NCI-H1092 treated with DMSO at 0.1 percent for 48 hours (cell line): ENCODE data around the gene C16orf90.
A peak's percentile ranks its signal among the peaks of the same experiment; 100 is the strongest.
"Not testable (repeated sequence)": the region's sequence is repeated elsewhere in the genome, so short reads cannot be mapped to it uniquely, and the experiment has no call there.

Experiments
- DNase-seq: peaks from one replicate; lab custom pipeline; 2025; lab: John Stamatoyannopoulos, UW

Gene C16orf90

DNA sequence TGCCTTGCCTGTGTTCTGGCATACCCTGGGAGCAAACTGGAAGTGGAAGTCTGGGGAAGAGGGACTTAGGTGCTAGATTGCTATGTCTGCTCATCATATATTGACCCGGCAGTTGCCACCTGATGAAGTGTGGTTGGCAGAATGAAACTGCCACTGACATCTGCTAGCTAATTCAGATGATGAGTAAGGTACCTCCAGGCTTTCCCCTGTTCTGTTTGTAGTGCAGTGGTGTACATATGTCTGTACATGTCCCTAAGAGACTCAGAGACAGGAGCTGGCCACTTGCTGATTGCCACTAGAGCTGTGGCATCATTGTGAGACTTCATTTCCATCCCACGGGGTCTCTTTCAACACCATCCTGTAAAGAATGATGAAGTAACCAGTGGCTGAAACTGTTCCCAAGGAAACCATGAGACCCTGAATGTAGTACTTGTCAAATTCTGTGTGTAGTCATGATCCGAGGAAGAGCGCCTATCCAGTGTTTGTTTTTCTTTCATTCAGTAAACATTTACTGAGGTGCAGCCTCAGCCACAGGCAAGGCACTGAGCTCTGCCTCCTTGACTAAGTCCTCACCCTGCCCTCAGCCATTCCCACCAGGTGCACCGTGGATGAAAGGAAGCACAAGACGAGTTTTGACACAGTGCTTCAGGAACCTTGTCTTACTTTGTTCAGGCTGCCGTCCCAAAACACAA is 18.7 kb upstream of the C16orf90 start:
- no peak for DNase-seq

GRCh38 chr16:3511286-3512180 is 16.2 kb upstream of the C16orf90 start:
- no peak for DNase-seq

DNA sequence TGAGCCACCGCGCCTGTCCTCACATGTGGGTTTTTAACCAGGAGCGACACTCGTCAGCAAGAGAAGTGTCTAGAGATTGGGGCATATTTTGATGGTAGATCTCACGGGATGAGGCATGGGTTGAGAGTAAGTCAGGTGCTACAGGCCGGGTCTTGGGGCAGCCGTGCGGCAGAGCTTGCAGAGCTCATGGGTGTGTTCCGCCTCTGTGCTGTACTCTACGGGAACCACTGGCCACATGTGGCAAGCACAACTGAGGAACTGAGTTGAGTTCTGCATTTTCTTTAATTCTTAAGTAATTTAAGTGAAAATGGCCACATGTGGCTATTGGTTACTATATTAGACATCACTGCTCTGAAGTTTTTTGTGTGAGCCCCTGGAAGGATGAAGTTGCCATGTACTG is 15.1 kb upstream of the C16orf90 start:
- no peak for DNase-seq

- DNase-seq: no peak
Measured at GRCh38 chr16:3509470-3509928, 14.2 kb upstream of the C16orf90 start.

DNA sequence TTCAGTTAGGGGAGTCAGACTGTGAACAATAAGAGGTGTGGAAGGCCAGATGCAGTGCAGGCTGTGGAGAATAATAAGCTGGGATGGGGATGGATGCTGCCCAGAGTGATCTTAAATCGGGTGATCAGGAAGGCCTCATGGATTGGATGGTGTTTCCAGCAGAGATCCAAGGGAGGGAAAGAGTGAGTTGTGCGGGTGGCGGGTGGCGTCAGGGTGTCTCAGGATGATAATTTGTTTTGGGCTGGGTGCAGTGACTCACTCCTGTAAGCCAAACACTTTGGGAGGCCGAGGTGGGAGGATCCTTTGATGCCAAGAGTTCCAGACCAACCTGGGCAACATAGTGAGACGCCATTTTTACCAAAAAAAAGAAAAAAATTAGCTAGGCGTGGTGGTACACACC is 13.4 kb upstream of the C16orf90 start:
- no peak for DNase-seq

- DNase-seq: no peak
Measured at GRCh38 chr16:3503523-3503922, 8.2 kb upstream of the C16orf90 start.

GRCh38 chr16:3501783-3502400 is 6.6 kb upstream of the C16orf90 start:
- peak; percentile 3 for DNase-seq

DNA sequence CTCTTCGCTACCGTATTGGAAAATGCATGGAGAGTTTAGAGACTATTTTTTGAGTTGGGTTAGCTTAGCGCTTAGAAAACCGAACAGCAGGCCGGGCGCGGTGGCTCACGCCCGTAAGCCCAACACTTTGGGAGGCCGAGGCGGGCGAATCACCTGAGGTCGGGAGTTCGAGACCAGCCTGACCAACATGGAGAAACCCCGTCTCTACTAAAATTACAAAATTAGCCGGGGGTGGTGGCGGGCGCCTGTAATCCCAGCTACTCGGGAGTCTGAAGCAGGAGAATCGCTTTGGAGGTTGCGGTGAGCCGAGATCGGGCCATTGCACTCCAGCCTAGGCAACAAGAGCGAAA is 6.1 kb upstream of the C16orf90 start:
- not testable (repeated sequence) for DNase-seq

- no peak for DNase-seq
Measured at GRCh38 chr16:3498988-3499387, 3.7 kb upstream of the C16orf90 start.

DNA sequence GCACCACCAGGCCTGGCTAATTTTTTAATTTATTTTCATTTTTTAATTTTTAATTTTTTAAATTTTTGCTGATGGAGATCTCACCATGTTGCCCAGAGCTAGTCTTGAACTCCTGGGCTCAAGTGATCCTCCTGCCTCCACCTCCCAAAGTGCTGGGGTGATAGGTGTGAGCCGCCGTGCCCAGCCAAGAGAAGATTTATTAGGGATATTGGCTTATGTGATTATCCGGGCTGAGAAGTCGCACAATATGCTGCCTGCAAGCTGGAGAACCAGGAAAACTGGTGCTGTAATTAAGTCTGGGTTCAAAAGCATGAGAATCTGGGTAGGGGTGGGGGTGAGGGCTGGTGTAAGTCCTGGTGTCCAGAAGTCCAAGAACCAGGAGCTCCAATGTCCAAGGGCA is 2.5 kb upstream of the C16orf90 start:
- DNase-seq: no peak

DNA sequence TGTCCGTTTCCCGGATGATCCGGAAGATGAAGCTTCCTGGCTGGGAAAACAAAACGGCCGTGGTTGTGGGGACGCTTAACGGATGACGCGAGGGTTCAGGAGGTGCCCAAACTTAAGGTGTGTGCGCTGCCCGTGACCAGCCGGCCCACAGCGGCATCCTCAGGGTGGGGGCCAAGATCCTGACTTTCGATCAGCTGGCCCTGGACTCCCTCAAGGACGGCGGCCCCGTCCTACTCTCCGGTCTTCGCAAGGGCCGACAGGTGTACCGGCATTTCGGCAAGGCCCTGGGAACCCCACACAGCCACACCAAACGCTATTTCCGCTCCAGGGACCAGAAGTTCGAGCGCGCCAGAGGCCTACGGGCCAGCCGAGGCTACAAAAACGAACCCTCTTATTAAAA is 1.1 kb upstream of the C16orf90 start:
- DNase-seq: no peak

GRCh38 chr16:3494386-3494973 is 809 bp downstream of the C16orf90 start:
- no peak for DNase-seq

DNA sequence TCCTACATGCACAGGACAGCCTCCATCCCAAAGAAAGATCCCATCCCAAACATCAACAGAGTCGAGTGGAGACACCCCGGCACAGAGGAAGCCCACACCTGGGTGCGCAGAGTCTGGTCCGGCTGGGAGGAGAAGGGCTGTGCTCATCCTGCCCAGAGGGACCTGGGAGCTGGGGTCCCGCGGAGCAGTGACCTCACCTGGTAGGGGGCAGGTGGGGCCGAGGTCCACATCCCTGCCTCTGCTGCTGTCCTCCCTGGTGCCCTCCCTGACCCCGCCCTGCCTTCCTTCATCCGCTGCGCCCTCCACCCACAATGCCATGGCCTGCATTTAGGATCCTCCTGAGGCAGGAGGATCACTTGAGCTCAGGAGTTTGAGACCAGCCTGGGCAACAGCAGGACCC is 2.9 kb downstream of the C16orf90 start:
- no peak for DNase-seq

DNA sequence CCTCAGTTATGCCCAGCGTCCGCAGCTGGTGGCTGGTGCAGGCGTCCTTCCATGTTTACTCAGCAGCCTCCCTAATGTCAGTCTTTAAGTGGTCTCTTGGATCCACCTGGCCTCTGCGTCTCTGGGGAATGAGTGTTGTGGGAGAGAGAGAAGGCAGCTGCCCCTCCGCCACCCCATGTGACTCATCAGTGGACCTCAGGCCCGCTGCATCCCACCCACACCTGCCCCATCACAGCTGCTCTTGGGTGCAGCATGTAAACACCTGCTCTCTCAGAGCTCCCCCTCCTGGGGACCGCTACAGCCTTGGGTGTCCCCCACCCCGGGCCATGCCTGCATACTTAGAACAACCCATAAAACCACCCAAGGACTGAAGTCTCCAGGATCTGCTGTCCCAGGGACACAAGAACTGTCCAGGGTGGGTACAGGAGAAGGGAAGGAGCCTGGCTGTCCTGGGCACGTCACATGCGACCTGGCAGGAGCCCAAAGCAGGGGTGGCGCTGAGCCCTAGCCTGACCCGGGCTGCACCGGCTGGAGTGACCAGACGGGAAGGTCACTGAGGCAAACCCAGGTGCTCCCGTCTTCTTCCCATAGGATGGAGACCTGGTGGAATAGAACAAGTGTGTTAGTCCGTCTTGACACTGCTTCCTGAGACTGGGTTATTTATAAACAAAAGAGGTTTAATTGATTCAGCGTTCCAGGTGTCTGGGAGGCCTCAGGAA is 4.2 kb downstream of the C16orf90 start:
- peak; percentile 69 for DNase-seq

DNA sequence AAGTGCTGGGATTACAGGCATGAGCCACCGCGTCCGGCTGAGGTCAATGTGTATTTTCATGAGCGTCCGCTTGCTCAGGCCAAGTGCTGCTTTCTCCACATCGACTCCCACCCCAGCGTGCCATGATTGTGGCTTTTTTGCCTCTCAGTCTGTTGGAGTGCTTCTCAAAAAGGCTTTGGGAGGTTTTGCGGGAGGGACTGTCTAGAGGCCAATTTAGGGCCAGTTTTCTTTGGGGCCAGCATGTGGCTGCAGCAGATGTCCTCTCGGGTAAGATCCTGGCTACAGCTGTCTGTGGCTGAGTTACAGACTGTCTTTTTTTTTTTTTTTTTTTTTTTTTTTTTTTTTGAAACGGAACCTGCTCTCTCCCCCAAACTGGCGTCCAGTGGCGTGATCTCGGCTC is 6.5 kb downstream of the C16orf90 start:
- no peak for DNase-seq

- no peak for DNase-seq
Measured at GRCh38 chr16:3487521-3488410, 7.5 kb downstream of the C16orf90 start.

DNA sequence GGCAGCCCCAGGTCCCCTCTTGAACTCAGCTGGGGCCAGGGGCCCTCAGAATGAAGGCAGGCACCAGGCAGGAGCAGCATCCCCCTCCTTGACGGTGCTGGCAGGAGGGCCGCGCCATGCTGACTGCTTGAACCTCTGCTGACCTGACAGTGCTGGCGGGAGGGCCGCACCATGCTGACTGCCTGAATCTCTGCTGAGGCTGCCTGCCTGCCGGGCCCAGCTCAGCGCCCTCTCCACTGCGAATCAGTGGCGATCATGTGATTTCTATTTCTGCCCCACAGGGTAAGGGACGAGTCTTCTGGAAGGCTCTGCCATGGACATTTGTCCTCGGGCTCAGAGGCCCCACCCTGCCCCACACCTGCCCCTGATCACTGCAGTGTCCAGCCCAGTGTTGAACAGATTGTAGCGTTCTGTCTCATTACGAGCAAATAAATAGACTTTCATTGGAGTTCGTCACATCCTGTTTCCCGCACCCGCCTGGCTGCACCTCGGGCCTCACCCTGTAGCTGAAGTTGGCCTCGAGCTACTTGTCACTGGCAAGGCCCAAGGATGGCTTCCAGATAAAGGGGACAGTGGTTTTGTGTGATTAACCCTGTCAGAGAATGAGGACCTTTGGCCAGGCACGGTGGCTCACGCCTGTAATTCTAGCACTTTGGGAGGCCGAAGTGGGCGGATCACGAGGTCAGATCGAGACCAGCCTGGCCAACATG is 8.6 kb downstream of the C16orf90 start:
- DNase-seq: no peak

GRCh38 chr16:3485821-3486505 is 9.3 kb downstream of the C16orf90 start:
- no peak for DNase-seq

- DNase-seq: no peak
Measured at GRCh38 chr16:3485097-3485745, 10.1 kb downstream of the C16orf90 start.
